ENCODE measurements around the gene IL17RA. TPM values are rescaled to one million over a fixed set of nuclear protein-coding genes. Genes with fewer than 3 reads are reported as not detected.

The IL17RA gene
- total RNA-seq, 1 experiment from 2014 or later: 11.7 TPM

GRCh38 chr22:17161991-17162390 lies 77.2 kb downstream of the IL17RA start:
- ATAC-seq (no peak), DNase-seq (ENCODE audit: low read depth, low spot score) (no peak)
- Histone ChIP-seq H3K36me3 (ENCODE audit: control insufficient read depth, insufficient read depth, low read length) (no peaks in the 10 kb centered on the region; the same call in 1 of the 2 replicates), H3K4me3 (ENCODE audit: low read depth in 2 of 2, low read length in 2 of 2) (no peak overlapping the region), H3K9me3 (ENCODE audit: control insufficient read depth, insufficient read depth, low read depth, low read length) (no peaks in the 10 kb centered on the region), H3K27ac (ENCODE audit: low read length) (no peak overlapping the region), H3K4me1 (ENCODE audit: control insufficient read depth, insufficient read depth, low read length) (peaks cover 9% of the 10 kb centered on the region), H3K27me3 (ENCODE audit: control insufficient read depth, insufficient read depth, low read length) (no peaks in the 10 kb centered on the region)
- in situ Hi-C loops (cut with HindIII; ENCODE audit: low pct_unique_long_range_greater_than_20kb, low sequenced_read_pairs) (no loop called here), intact Hi-C loops (cut with micrococcal nuclease; ENCODE audit: unreplicated experiment) (no loop called here)
- CTCF ChIA-PET: interaction anchor here (0.7 kb wide), 2 partner anchors 10 to 15 kb away, joined by 3 to 4 read pairs; no protein-coding TSS in a partner anchor
- no TSS peak for BruUV-seq (replicated peaks)
- TF ChIP-seq, protein P1, sequence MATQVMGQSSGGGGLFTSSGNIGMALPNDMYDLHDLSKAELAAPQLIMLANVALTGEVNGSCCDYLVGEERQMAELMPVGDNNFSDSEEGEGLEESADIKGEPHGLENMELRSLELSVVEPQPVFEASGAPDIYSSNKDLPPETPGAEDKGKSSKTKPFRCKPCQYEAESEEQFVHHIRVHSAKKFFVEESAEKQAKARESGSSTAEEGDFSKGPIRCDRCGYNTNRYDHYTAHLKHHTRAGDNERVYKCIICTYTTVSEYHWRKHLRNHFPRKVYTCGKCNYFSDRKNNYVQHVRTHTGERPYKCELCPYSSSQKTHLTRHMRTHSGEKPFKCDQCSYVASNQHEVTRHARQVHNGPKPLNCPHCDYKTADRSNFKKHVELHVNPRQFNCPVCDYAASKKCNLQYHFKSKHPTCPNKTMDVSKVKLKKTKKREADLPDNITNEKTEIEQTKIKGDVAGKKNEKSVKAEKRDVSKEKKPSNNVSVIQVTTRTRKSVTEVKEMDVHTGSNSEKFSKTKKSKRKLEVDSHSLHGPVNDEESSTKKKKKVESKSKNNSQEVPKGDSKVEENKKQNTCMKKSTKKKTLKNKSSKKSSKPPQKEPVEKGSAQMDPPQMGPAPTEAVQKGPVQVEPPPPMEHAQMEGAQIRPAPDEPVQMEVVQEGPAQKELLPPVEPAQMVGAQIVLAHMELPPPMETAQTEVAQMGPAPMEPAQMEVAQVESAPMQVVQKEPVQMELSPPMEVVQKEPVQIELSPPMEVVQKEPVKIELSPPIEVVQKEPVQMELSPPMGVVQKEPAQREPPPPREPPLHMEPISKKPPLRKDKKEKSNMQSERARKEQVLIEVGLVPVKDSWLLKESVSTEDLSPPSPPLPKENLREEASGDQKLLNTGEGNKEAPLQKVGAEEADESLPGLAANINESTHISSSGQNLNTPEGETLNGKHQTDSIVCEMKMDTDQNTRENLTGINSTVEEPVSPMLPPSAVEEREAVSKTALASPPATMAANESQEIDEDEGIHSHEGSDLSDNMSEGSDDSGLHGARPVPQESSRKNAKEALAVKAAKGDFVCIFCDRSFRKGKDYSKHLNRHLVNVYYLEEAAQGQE (IDR thresholded peaks at IDR 0.05; ENCODE audit: insufficient read depth in 1 of 2, low read depth in 2 of 2, low read length in 1 of 2): no peak
- TF ChIP-seq CTCF (IDR thresholded peaks at IDR 0.05): no peak
- TF ChIP-seq SIN3A (IDR thresholded peaks at IDR 0.05; ENCODE audit: borderline replicate concordance, insufficient read depth, low read depth, low read length): no peak
- TF ChIP-seq POLR2AphosphoS5 (IDR thresholded peaks at IDR 0.05; ENCODE audit: low read depth, low read length): no peak
- TF ChIP-seq TCF7L2 (IDR thresholded peaks at IDR 0.05; ENCODE audit: low read depth, low read length): no peak
- POLR2A ChIA-PET: no interaction called here

DNA sequence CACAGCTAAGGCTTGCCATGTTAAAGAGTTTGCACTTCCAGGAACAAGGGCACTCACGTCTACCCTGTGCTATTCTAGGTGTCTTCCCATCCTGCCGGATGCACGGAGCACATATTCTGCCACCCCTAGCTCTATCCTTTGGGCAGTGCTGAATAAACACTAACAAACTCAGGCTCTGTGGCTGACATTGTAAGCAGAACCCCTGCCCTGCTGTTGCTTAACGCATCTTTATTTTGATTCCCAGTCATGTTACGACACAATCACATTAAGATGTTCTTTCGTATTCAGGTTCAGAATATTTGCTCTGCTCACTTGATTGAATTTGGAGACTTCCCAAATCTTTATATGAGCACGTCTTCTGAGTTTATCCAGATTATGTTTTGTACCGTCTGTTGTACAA lies 77.9 kb downstream of the IL17RA start:
- BruUV-seq (replicated peaks): no TSS peak
- CTCF ChIA-PET: no interaction called here
- H3K36me3 ChIP-seq (ENCODE audit: control insufficient read depth, insufficient read depth, low read length): no peaks in the 10 kb centered on the region; the same call in 1 of the 2 replicates
- no peaks in the 10 kb centered on the region for H3K27me3 ChIP-seq (ENCODE audit: control insufficient read depth, insufficient read depth, low read length)
- ATAC-seq: no peak
- no peak overlapping the region for H3K4me3 ChIP-seq (ENCODE audit: low read depth in 2 of 2, low read length in 2 of 2)
- no peak for DNase-seq (ENCODE audit: low read depth, low spot score)
- TF ChIP-seq TCF7L2 (IDR thresholded peaks at IDR 0.05; ENCODE audit: low read depth, low read length): no peak
- TF ChIP-seq, protein P1 (IDR thresholded peaks at IDR 0.05; ENCODE audit: insufficient read depth in 1 of 2, low read depth in 2 of 2, low read length in 1 of 2): no peak
- no peak for TF ChIP-seq SIN3A (IDR thresholded peaks at IDR 0.05; ENCODE audit: borderline replicate concordance, insufficient read depth, low read depth, low read length)
- no peak for TF ChIP-seq POLR2AphosphoS5 (IDR thresholded peaks at IDR 0.05; ENCODE audit: low read depth, low read length)
- TF ChIP-seq CTCF (IDR thresholded peaks at IDR 0.05): no peak
- H3K4me1 ChIP-seq (ENCODE audit: control insufficient read depth, insufficient read depth, low read length): peaks cover 3% of the 10 kb centered on the region
- intact Hi-C loops (cut with micrococcal nuclease; ENCODE audit: unreplicated experiment) (no loop called here), in situ Hi-C loops (cut with HindIII; ENCODE audit: low pct_unique_long_range_greater_than_20kb, low sequenced_read_pairs) (no loop called here)
- no peaks in the 10 kb centered on the region for H3K9me3 ChIP-seq (ENCODE audit: control insufficient read depth, insufficient read depth, low read depth, low read length)
- POLR2A ChIA-PET: no interaction called here
- no peak overlapping the region for H3K27ac ChIP-seq (ENCODE audit: low read length)

All from Panc1 (cell line).